HT-29 (cell line): ENCODE results near the gene CREM. TPM values are rescaled to one million over a fixed set of nuclear protein-coding genes. Genes with fewer than 3 reads are reported as not detected.
"Not testable (repeated sequence)": the region's sequence is repeated elsewhere in the genome, so short reads cannot be mapped to it uniquely, and the experiment has no call there.

Experiments
- DNase-seq: peaks from one replicate; pipeline ENCODE4 v3.0.0-alpha.2; 2015; ENCODE audit warnings: low spot score
- total RNA-seq: library from RNA; depleted of rRNA; stranded (reverse); fragments of >200 nt; shearing (Covaris generic); gene quantifications from 2 replicates; pipeline ENCODE4 v1.2.3, GENCODE V29; 2014; rRNA removed

CREM gene
- 23.1 and 29.7 TPM in 2 replicates for total RNA-seq

DNA sequence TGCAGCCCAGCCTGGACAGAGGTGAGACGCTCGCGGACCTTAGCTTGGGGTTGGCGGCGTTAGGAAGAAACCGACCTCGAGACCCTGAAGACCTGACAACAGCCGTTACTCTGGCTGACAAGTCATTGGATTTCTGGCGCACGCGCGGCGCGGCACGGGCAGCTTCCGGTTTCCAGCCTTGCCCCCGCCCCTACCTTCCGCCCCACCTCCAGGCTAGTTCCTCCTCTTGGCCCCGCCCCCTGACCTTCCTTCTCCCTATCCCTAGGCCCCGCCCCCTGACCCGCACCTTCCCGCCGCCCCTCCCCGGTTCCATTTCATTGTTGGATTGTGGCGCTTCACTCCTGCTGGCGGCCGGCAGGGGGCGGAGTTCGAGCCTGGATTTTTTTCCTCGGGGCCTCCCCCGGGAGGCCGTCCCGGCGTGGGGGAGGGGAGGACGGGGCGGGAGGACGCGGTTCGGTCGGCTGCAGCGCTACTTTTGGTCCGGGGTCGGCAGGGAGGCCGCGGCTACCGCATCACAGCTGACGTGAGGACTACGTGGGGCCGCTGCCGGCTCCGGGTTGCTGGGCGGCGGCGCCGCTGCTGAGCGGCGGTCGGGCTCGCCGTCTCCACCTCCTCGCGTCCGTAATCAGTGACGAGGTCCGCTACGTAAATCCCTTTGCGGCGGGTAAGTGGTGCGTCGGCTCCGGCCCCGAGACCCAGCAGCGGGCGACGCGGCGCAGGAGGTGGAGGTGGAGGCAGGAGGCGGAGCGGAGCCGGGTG, at the start of gene CREM:
TSS of gene CREM (plus strand) at position 317 of the 759 bp plus-strand sequence. CDS start 10,990 bp downstream, outside the sequence.
- peak; percentile 97 for DNase-seq

DNA sequence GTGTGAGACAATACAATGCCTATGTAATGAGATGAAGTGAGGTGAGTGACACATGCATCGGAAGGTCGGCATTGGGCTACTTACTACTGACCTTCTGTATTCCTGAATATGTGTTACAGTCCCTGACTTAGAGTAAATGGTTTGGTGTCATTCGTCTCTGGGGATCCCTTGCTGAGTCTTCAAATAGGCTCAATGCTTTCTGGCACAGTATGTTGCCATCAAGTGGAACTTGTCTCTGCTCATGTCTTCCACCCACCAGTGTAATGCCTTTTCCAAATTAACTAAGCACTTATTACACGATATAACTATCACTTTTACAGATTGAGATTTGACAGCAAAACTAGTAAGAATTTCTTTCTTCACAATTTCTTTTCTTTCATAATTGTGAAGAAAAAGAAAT, 47.4 kb upstream of the CREM start:
- DNase-seq = no peak

DNA sequence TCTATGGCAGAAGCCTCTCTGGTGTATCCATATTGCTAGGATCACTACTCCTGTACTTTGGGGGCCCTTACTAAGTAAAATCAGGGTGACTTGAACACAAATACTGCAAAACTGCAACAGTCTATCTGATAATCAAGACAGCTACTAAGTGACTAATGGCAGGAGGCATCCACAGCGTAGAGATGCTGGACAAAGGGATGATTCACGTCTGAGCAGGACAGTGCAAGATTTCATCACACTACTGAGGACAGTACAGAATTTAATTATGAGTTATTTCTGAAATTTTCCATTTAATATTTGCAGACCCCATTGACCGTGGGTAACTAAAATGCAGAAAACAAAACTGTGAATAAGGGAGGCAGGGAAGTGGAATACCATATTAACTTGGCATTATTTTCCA, 46.9 kb upstream of the CREM start:
- DNase-seq = no peak

DNA sequence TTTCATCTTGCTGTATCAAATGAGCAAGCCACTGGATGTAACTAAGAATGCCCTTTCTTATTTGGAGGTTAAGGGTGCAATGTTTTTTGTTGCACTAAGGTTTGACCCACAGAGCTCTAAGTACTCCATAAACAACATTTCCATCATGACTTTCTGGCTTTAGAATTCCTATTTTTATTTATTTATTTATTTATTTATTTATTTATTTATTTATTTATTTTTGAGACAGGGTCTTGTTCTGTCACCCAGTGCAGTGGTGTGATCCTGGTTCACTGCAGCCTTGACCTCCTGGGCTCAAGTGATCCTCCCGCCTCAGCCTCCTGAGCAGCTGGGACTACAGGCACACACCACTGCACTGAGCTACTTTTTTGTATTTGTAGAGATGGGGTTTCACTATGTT, 46.4 kb upstream of the CREM start:
- not testable (repeated sequence) for DNase-seq

DNA sequence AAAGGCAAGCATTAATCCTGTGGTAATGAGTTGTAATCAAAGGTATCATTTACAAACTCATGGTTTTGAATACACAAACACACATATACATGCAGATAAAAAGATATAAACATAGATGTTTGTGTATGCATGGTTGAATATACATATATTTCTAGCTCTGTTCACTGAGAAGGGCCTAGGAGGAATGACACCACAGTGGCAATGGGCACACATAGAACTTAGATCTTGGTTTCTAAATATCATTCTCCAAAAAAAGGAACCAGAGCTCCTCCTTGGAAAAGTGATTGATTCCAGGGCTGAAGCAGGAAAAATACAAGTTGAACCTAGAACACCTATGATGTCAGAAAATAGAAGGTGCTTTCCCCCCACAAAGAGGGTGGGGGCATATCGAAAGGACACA, 43.4 kb upstream of the CREM start:
- DNase-seq = no peak

DNA sequence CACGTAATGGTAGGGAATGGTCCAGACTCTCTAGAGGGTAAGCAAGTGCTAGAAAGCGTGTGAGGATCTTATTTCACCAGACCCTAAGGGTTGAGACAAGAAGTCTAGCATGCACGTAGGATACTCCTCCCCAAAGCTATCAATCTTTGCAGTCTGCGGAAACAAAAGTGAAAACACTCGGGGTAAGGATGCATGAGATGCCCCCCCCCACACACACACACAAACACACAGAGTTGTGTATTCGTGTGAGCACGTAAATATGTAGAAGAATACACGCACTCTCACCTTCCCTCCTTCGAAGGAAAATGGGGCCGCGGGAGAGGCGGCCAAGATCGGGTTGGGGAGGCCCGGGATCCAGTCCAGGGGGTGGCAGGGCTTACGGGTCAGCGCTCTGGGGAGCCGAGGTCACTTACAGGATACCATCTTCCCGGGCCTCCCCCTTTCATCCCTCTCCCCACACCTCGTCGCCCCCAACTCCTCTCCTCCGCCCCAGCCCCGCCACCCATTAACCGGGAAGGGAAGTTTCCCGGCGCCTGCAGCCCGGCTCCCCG, 37.0 kb upstream of the CREM start:
- DNase-seq = peak; percentile 28

DNA sequence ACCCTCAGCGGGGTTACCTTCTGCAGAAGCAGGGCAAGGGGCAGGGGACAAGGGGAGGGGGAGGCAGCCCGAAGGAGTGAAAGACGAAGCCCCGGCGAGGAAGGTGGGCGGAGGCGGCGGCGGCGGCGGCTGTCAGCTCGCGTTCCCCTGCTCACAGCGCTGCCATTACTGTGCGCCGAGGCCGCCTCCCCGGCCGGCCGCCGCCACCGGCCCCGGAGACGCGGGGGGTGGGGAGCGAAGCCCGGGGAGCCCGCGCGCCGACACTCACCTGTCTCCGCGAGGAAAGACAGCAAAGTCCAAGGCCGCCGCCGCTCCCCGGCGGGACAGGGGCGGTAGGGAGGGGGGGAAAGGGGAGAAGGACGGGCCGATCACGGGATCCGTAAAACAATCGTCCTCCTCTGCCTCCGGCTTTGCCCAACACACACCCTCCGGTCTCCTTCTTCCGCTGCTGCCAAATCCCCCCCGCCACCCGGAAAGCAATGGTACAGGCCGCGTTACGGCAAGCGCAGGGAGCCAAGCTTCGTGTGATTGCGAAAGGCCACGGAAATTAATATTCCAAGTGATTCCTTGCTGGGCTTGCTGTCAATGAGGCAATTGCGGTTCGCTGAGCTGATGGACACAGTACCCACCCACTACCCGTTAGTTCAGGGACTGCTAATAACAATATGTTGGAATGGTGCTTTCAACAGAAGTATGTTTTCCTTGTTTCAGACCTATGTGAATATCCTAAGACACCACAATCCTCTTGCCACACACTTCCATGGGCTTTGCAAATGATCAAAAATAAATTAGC, 36.3 kb upstream of the CREM start, which contains the start of gene CUL2:
TSS of gene CUL2 (minus strand) at position 180 of the 793 bp plus-strand sequence. CDS start 19,024 bp downstream, outside the sequence.
- DNase-seq = peak; percentile 91

DNA sequence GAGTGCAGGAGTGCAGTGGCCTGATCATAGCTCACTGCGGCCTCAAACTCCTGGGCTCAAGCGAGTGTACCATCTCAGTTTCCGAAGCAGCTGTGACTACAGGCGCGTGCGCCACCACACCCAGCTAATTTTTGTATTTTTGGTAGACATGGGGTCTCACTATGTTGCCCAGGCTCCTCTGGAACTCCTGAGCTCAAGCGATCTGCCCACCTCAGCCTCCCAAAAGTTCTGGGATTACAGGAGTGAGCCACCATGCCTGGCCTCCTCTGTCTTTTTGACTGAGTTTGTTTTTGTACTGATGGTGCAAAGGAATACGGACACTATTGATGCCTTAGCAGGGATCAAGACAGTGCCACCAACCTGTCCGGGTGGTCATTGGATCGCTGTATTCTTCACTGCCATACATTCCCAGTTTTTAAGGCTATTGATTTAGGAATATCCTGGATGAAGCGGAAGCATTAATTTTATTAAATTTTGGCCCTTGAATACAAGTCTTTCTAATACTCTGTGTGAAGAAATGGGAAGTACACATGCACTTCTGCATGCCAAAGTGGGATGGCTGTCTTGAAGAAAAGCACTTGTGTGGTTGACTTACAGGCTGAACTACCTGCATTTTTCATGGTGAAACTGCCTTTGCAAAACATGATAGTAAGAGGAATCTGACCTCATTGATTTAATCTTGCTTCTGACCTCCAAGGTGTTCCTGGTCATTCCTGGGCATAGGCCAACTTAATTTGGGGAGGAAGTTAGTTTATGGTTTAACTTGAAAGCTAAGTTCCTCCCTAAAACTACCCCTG, 34.5 kb upstream of the CREM start:
- DNase-seq = no peak

DNA sequence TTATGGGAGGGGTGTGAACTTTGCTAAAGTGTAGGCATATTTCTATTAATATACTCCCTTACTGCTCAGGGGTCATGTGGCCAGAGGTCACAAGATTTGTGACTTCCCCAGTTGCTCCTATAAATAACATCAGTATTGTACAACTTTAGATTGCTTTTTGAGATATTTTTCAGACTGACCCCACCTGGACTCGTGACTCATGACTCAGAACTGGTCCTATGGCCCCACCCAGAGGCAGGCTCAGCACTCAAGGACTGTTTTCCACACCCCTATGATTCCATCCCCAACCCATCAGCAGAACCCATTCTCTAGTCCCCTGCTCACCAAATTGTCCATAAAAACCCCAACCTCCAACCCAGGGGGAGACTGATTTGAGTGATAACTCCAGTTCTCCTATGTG, 33.8 kb upstream of the CREM start:
- no peak for DNase-seq

DNA sequence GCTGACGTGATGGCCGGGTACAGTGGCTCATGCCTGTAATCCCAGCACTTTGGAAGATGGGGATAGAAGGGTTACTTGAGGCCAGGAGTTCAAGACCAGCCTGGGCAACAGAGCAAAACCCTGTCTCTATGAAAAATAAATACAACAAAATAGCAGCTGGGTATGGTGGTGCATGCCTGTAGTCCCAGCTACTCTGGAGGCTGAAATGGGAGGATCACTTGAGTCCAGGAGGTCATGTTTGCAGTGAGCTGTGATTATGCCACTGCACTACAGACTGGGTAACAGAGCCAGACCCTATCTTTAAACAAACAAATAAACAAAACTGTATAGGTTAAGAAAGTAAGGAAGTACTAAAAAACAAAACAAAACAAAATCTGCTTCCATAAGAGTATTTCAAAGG, 30.3 kb upstream of the CREM start:
- DNase-seq = no peak

DNA sequence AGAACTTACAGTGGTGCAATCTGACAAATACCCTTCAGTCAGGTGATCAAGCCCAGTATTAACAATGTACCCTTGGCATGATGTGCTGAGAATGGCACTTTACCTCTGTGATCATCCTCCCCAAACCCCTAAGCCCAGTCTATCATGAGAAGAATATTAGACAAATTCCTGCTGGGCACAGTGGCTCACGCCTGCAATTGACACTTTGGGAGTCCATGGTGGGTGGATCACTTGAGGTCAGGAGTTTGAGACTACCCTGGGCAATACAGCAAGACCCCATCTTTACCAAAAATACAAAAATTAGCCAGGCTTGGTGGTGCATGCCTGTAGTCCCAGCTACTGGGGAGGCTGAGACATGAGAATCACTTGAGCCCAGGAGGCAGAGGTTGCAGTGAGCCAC, 29.1 kb upstream of the CREM start:
- no peak for DNase-seq

DNA sequence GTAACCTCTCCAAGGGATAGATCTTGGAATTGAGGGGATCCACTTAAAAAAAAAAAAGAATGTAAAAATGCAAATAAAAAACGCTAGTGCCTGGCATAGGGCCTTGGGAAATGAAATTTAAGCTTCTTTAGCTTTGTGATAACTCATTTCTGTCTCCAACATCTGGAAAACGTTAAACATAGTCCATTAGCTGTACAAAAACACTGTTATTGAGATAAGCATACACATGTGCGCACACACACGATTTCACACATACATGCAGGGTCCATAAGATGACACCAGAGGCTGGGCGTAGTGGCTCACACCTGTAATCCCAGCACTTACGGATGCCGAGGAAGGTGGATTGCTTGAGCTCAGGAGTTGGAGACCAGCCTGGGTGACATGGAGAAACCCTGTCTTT, 22.8 kb upstream of the CREM start:
- no peak for DNase-seq

DNA sequence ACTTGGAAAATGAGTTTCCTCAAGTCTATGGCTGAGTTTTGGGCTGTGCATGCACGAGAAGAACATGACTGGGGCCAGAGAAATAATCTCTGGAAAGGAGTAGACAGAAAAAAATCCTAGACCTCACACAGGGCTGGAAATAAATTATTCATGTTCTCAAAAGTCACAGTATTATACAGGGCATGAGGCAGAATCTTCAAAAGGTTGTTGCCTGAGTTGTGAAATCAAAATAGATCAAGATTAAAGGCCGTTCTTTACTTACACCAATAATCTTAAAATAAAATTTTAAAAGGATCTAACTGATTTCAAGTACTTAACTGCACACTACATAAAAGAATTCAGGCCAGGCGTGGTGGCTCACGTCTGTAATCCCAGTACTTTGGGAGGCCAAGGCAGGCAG, 14.1 kb upstream of the CREM start:
- no peak for DNase-seq

DNA sequence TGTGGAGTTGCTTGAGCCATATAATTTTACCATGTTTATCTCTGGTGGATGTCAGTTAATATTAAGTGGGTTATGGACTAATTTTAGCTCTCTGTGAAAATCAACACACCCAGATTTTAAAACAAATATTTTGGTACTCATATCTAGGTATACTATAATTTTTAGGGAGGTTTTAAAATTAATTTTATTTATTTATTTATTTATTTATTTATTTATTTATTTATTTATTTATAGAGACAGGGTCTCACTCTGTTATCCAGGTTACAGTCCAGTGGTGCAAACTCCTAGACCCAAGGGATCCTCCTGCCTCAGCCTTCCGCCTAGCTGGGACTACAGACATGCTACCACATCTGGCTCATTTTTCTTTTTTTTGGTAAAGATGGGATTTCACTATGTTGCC, 7.3 kb upstream of the CREM start:
- no peak for DNase-seq

DNA sequence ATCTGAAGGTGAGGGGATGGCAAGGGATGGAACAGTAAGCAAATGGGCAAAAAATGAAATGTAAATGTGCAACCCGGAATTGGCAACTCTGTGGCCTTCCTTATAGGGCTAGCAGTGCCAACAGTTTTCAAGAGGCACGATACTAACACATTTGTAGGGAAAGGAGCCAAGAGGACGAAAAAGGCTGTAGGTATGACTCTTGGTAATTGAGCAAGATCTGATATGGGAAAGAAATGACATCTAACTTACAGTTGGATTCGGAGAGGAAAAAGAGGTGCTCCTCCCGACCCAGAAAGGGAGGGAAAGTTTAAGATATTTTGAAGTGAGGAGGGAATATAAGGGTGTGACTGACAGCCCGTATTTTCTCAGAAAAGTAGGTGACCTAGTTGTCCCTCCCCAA, 2.1 kb upstream of the CREM start:
- DNase-seq = no peak

DNA sequence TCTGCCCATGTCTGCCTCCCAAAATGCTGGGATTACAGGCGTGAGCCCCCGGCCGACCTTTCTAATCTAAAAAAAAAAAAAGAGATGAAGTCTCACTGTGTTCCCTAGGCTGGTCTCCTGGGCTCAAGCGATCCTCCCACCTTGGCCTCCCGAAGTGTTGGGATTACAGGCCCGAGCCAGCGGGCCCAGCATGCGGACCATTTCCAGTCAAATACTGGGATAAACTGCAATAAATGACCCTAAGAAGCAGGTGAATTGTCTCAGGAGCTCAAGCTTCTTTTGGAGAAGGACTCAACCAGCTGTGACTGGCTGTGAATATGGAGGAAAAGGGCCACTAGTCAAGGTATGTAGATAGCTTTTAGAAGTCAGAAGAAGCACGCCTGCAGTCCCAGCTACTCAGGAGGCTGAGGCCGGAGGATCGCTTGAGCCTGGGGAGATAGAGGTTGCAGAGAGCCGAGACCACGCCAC, 550 bp upstream of the CREM start:
- no peak for DNase-seq

DNA sequence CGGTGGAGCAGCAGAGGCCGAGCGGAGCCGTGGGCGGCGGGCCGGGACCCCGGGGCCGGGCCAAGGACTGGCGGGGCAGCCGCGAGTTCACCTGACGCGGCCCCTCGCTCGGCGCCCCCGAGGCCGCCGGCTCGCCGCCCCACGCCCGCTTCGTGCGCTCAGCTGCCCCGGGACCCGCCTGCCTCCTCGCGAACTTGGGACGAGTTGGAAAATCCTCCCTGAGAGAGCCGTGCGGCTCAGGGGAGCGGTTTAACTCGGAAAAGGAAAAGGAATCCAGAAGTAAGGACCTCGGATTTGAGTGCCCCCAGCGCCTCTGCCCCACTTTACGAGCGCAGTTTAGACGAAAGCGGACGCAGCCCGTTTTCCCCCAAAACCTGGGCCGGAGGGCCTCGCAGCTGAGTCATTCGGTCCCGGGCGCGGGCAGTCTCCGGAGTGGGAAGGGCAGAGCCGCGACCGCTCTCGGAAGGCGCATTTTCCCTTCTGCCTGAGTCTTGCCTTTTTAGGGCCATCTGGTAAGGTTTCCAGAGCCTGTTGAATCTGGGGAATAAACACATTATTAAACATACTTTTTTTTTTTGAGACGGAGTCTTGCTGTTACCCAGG, 744 bp downstream of the CREM start:
- peak; percentile 56 for DNase-seq

DNA sequence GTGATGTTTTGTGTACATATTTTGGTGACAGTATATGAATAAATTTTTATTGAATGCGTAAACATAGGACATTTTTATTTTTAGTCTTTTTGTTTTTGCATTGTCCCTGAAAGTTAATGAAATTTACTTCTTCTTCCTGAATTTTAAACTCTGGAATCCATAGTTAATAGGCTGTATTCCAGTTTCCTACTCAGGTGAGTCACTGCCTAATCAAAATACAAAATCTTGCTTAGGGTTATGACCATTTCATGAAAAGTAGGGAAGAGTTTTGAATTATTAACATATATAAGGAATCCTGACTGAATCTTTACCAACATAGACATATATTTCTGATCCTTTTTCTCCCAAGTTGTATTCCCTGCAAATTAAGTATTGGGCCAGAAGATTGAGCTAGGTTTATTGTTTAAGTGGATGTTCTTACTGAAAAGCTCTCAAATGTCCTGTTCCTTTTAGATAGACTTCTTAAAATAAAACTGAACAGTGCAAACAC, 2.6 kb downstream of the CREM start:
- no peak for DNase-seq

DNA sequence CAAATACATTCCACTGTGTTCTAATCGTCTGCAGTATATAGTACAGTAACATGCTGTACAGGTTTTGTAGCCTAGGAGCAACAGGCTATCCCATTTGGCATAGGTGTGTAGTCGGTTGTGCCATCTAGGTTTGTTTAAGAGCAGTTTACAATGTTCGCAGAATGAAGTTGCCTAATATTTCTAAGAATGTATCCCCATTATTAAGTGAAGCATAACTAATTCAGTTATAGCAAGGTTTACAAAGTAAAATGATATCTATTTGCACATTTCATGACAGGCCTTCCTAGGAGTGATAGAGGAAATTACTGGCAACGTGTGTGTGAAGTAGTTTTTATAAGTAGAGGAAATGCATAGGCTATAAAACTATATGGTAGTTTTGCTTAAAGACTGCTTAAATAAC, 4.0 kb downstream of the CREM start:
- no peak for DNase-seq

DNA sequence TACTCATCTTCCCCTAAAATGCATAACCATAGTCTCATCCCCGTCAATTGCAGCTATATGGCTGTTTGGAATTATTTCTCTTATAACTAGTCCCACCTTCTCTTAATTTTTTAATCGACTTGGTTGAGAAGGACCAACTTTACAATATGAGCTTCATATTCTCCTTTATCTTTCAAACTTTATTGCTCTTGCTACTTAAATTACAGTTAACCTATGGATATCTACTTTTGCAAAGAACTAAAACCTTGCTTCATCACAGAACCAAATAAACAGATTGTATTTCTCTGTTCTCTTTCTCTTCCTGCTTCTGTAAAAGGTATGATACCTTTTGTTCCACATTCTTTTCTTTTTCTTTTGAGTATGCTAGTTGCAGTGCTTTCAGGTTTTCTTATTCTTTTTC, 6.1 kb downstream of the CREM start:
- no peak for DNase-seq

DNA sequence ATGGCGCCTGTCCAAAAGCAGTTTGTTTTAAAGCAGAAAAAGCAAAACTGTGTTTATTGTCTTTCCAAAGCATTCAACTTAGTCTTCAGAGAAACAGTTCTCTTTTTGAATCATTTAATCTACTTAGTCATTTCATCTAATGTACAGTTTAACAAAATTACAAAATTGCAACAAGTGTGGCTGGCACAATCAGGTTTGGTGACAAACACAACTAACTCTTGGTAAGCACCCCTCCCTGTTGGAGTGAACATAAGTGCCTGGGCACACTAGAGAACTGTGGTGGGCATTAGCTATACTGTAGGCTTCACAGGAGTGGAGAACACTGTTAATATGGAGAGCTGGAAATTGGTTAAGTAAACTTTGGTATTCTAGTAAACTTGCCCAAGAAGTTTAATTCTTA, 6.9 kb downstream of the CREM start:
- DNase-seq = no peak
